ENCODE data around the gene NRL.
A peak's percentile ranks its signal among the peaks of the same experiment; 100 is the strongest.

The NRL gene

GRCh38 chr14:24130380-24130716, 15.6 kb upstream of the NRL start, which contains the start of gene FITM1:
TSS of gene FITM1 (plus strand) at chr14:24130659. CDS start at chr14:24131564, 905 bp downstream.
- intact Hi-C loops (cut with DNase I) = no loop called here
- peak in 1 of 10 donors; percentile 38 for DNase-seq

GRCh38 chr14:24129410-24129998, 14.8 kb upstream of the NRL start:
- DNase-seq = peak in 1 of 10 donors; percentile 14
- intact Hi-C loops (cut with DNase I) = no loop called here

- DNase-seq = no peak
- intact Hi-C loops (cut with DNase I) = no loop called here
These were observed 12.9 kb upstream of the NRL start for GRCh38 chr14:24127673-24128072.

- intact Hi-C loops (cut with DNase I) = no loop called here
- DNase-seq = no peak
These were observed 12.2 kb upstream of the NRL start for GRCh38 chr14:24126939-24127338.

- intact Hi-C loops (cut with DNase I) = no loop called here
- peak in 1 of 10 donors; percentile 18 for DNase-seq
These were observed 9.0 kb upstream of the NRL start for GRCh38 chr14:24123424-24124417.

- DNase-seq = peak in 1 of 10 donors; percentile 14
These were observed 8.1 kb upstream of the NRL start for GRCh38 chr14:24122898-24123297.

GRCh38 chr14:24122416-24122815, 7.7 kb upstream of the NRL start:
- intact Hi-C loops (cut with DNase I) = no loop called here
- DNase-seq = no peak

More at GRCh38 chr14:24122898-24123297, 8.1 kb upstream of the NRL start:
- intact Hi-C loops (cut with DNase I) = no loop called here

GRCh38 chr14:24121210-24121609, 6.5 kb upstream of the NRL start:
- intact Hi-C loops (cut with DNase I) = no loop called here
- DNase-seq = peak in 2 of 10 donors; percentile 8 to 57

GRCh38 chr14:24119691-24120090, 4.9 kb upstream of the NRL start:
- DNase-seq = peak in 3 of 10 donors; percentile 25 to 57 (median 33)
- intact Hi-C loops (cut with DNase I) = no loop called here

- peak in 2 of 10 donors; percentile 52 to 62 for DNase-seq
These were observed 2.4 kb upstream of the NRL start for GRCh38 chr14:24117179-24117578.

GRCh38 chr14:24116128-24116814, 1.5 kb upstream of the NRL start:
- intact Hi-C loops (cut with DNase I) = no loop called here
- DNase-seq = peak in 1 of 10 donors; percentile 7

More at GRCh38 chr14:24117179-24117578, 2.4 kb upstream of the NRL start:
- intact Hi-C loops (cut with DNase I) = no loop called here

- DNase-seq = peak in 2 of 10 donors; percentile 64 to 76
- intact Hi-C loops (cut with DNase I) = loop anchor here (2.0 kb wide), 1 partner anchor 25 kb away; the partner anchor contains the start of gene EMC9
These were observed 826 bp upstream of the NRL start for GRCh38 chr14:24115422-24116127.

- intact Hi-C loops (cut with DNase I) = loop anchor here (1.0 to 2.0 kb wide), 3 partner anchors 27 to 47 kb away; partner anchors contain the start of genes EMC9, IRF9 and RNF31
These were observed 783 bp downstream of the NRL start for GRCh38 chr14:24113801-24114531.

GRCh38 chr14:24113379-24113800, 1.4 kb downstream of the NRL start:
- peak in 1 of 10 donors; percentile 55 for DNase-seq
- intact Hi-C loops (cut with DNase I) = no loop called here

More at GRCh38 chr14:24113801-24114531, 783 bp downstream of the NRL start:
- DNase-seq = peak; percentile 63 to 96 (median 79)

- no peak for DNase-seq
- intact Hi-C loops (cut with DNase I) = no loop called here
These were observed 4.2 kb downstream of the NRL start for GRCh38 chr14:24110523-24110922.

GRCh38 chr14:24110060-24110459, 4.7 kb downstream of the NRL start:
- intact Hi-C loops (cut with DNase I) = no loop called here
- DNase-seq = peak in 1 of 10 donors; percentile 34

GRCh38 chr14:24108336-24108874, 6.3 kb downstream of the NRL start:
- DNase-seq = no peak

GRCh38 chr14:24106672-24107271, 8.0 kb downstream of the NRL start:
- no peak for DNase-seq
- intact Hi-C loops (cut with DNase I) = no loop called here

More at GRCh38 chr14:24108336-24108874, 6.3 kb downstream of the NRL start:
- intact Hi-C loops (cut with DNase I) = no loop called here
